IMR-90 (cell line): ENCODE data around the gene TCF12. TPM values are rescaled to one million over a fixed set of nuclear protein-coding genes. Genes with fewer than 3 reads are reported as not detected.

ENCODE experiments used
- ATAC-seq: fragments of 200-7000 bp; cut with Tn5 transposase; 2 replicates; pipeline ENCODE4 v1.9.1; 2020; ENCODE audit warnings: low read depth, mild to moderate bottlenecking, moderate library complexity
- BruUV-seq: library from RNA; stranded (reverse); fragments of 400-500 nt; replicated peaks from 2 replicates; lab custom pipeline; 2021; lab: Mats Ljungman, UMichigan
- CTCF ChIA-PET: fragments of 300-600 bp; formaldehyde crosslinking; extraction: SDS; loops from one replicate; lab custom pipeline; 2021; ENCODE audit warnings: antibody characterized with exemption; lab: Yijun Ruan, JAX
- POLR2A ChIA-PET: fragments of 300-600 bp; sonication (Branson Sonifier 250); formaldehyde crosslinking; loops from one replicate; lab custom pipeline; 2022; ENCODE audit warnings: antibody characterized with exemption; ENCODE audit not compliant: unreplicated experiment; lab: Charles Lee
- DNase-seq: peaks from one replicate; pipeline ENCODE4 v3.0.0; 2013
- H2AFZ ChIP-seq: replicated peaks from 2 replicates; pipeline ENCODE3; 2013; ENCODE audit warnings: low read length, mild to moderate bottlenecking; ENCODE audit not compliant: poor library complexity
- H2AK5ac ChIP-seq: 2 replicates; pipeline ENCODE4 v1.6.1; 2013; ENCODE audit warnings: low read depth, low read length, inconsistent platforms
- H2AK9ac ChIP-seq: replicated peaks from 2 replicates; pipeline ENCODE3; 2013; ENCODE audit warnings: mild to moderate bottlenecking, low read depth, low read length, moderate library complexity; ENCODE audit not compliant: poor library complexity
- H2BK120ac ChIP-seq: 2 replicates; pipeline ENCODE4 v1.6.1; 2013; ENCODE audit warnings: low read depth, low read length, inconsistent platforms
- H2BK15ac ChIP-seq: 3 replicates; pipeline ENCODE4 v1.6.1; 2013; ENCODE audit warnings: low read depth, low read length, inconsistent platforms
- H2BK20ac ChIP-seq: 2 replicates; pipeline ENCODE4 v1.6.1; 2013; ENCODE audit warnings: low read depth, mild to moderate bottlenecking, inconsistent platforms, low read length, moderate library complexity
- H2BK5ac ChIP-seq: 2 replicates; pipeline ENCODE4 v1.6.1; 2013; ENCODE audit warnings: mild to moderate bottlenecking, low read depth, low read length, inconsistent platforms; ENCODE audit not compliant: poor library complexity, severe bottlenecking
- H3K14ac ChIP-seq: replicated peaks from 2 replicates; pipeline ENCODE4 v1.6.1; 2013; ENCODE audit warnings: low read depth, low read length, inconsistent platforms
- H3K18ac ChIP-seq: 2 replicates; pipeline ENCODE4 v1.6.1; 2013; ENCODE audit warnings: low read depth, low read length, control low read depth
- H3K23ac ChIP-seq: 2 replicates; pipeline ENCODE4 v1.6.1; 2013; ENCODE audit warnings: low read depth, low read length, inconsistent platforms
- H3K27ac ChIP-seq: 2 replicates; pipeline ENCODE4 v1.5.1; 2013; ENCODE audit warnings: mild to moderate bottlenecking, control low read depth, low read length; ENCODE audit not compliant: insufficient read depth
- H3K27me3 ChIP-seq: 2 replicates; pipeline ENCODE4 v1.6.1; 2013; ENCODE audit warnings: low read length; ENCODE audit not compliant: control insufficient read depth, insufficient read depth
- H3K36me3 ChIP-seq: 2 replicates; pipeline ENCODE4 v1.6.1; 2013; ENCODE audit warnings: low read length, mixed read lengths; ENCODE audit not compliant: control insufficient read depth, insufficient read depth
- H3K4ac ChIP-seq: 2 replicates; pipeline ENCODE4 v1.6.1; 2013; ENCODE audit warnings: low read depth, low read length, inconsistent platforms
- H3K4me1 ChIP-seq: 2 replicates; pipeline ENCODE4 v1.6.1; 2013; ENCODE audit warnings: low read length, mixed read lengths; ENCODE audit not compliant: control insufficient read depth, insufficient read depth
- H3K4me2 ChIP-seq: 2 replicates; pipeline ENCODE4 v1.6.1; 2013; ENCODE audit warnings: low read depth, mild to moderate bottlenecking, control low read depth, low read length, moderate library complexity
- H3K4me3 ChIP-seq: 2 replicates; pipeline ENCODE4 v1.5.1; 2013; ENCODE audit warnings: low read depth, mild to moderate bottlenecking, control low read depth, low read length, moderate library complexity; ENCODE audit not compliant: insufficient read depth
- H3K56ac ChIP-seq: 2 replicates; pipeline ENCODE4 v1.6.1; 2013; ENCODE audit warnings: low read length, inconsistent platforms; ENCODE audit not compliant: insufficient read depth; ENCODE audit errors: extremely low read depth
- H3K79me1 ChIP-seq, 2 experiments: 2 replicates each; pipeline ENCODE4 v1.6.1; 2013; ENCODE audit warnings: low read length in 2 of 2, inconsistent platforms in 1 of 2, low read depth in 1 of 2
- H3K9ac ChIP-seq: 2 replicates; pipeline ENCODE4 v1.6.1; 2013; ENCODE audit warnings: low read depth, low read length, control low read depth
- H3K9me1 ChIP-seq: 2 replicates; pipeline ENCODE4 v1.6.1; 2013; ENCODE audit warnings: low read length, inconsistent platforms; ENCODE audit not compliant: insufficient read depth
- H3K9me3 ChIP-seq: 2 replicates; pipeline ENCODE4 v1.6.1; 2013; ENCODE audit warnings: low read length; ENCODE audit not compliant: control insufficient read depth, insufficient read depth
- H4K20me1 ChIP-seq: 2 replicates; pipeline ENCODE4 v1.6.1; 2013; ENCODE audit warnings: low read length, inconsistent platforms; ENCODE audit not compliant: insufficient read depth
- H4K5ac ChIP-seq: 2 replicates; pipeline ENCODE4 v1.6.1; 2013; ENCODE audit warnings: mild to moderate bottlenecking, low read depth, low read length, control low read depth
- H4K8ac ChIP-seq, 2 experiments: 2 replicates each; pipeline ENCODE4 v1.6.1; 2013; ENCODE audit warnings: low read depth in 2 of 2, low read length in 2 of 2, control low read depth in 1 of 2, inconsistent platforms in 1 of 2
- H4K91ac ChIP-seq: 2 replicates; pipeline ENCODE4 v1.6.1; 2013; ENCODE audit warnings: low read depth, low read length, inconsistent platforms; ENCODE audit not compliant: insufficient read depth
- BHLHE40 ChIP-seq: fragments of 150-350 bp; IDR thresholded peaks from 2 replicates; pipeline ENCODE4 v1.6.1; 2016; ENCODE audit warnings: mild to moderate bottlenecking, low read depth, low read length
- CEBPB ChIP-seq: IDR thresholded peaks from 2 replicates; pipeline ENCODE4 v1.6.1; 2012; ENCODE audit warnings: low read depth, low read length, improper control_type of control experiment
- MAFK ChIP-seq: IDR thresholded peaks from 2 replicates; pipeline ENCODE4 v1.6.1; 2012; ENCODE audit warnings: low read depth, low read length, improper control_type of control experiment
- NFE2L2 ChIP-seq: fragments of 150-350 bp; IDR thresholded peaks from 2 replicates; pipeline ENCODE4 v1.6.1; 2016; ENCODE audit warnings: low read depth, mild to moderate bottlenecking, low read length
- POLR2A ChIP-seq: IDR thresholded peaks from 2 replicates; pipeline ENCODE4 v1.6.1; 2012; ENCODE audit warnings: mild to moderate bottlenecking, low read depth, low read length
- WGBS, 2 experiments: methylation state at CpG; one replicate each; pipeline versions ENCODE4 v1.1.5 to v1.1.7; 2013; ENCODE audit warnings: missing lambda C conversion rate in 2 of 2; ENCODE audit not compliant: insufficient read length in 1 of 2; ENCODE audit errors: extremely low coverage in 2 of 2; 5-methylcytosine and 5-hydroxymethylcytosine counted together
- dilution Hi-C: fragments of 300-500 bp; cut with HindIII; formaldehyde crosslinking; loops from one replicate; pipeline ENCODE4 v1.14.3; 2018; ENCODE audit warnings: low sequenced_read_pairs; ENCODE audit not compliant: unreplicated experiment
- in situ Hi-C: fragments of 300-500 bp; cut with MboI; formaldehyde crosslinking; loops from 3 replicates; pipeline ENCODE4 v1.14.3; 2019; ENCODE audit warnings: low sequenced_read_pairs, inconsistent platforms, mixed read lengths
- intact Hi-C: fragments of 100-400 bp; cut with micrococcal nuclease; formaldehyde crosslinking; loops from 2 replicates; pipeline ENCODE4 v1.10.0; 2022
- polyA plus RNA-seq, 3 experiments: library from polyadenylated mRNA; depleted of rRNA; stranded (reverse); fragments of >200 nt; gene quantifications; 2 replicates each; pipeline ENCODE4 v1.2.3, GENCODE V29; 2012; ENCODE audit warnings: low replicate concordance in 1 of 3
- total RNA-seq: library from RNA; depleted of rRNA; stranded (reverse); fragments of >200 nt; gene quantifications from 2 replicates; pipeline ENCODE4 v1.2.3, GENCODE V29; 2012

TCF12 gene
- total and polyA plus RNA-seq, 2 of the 4 experiments (the other 2 are of a cell fraction) = 79.4 to 160 TPM

DNA sequence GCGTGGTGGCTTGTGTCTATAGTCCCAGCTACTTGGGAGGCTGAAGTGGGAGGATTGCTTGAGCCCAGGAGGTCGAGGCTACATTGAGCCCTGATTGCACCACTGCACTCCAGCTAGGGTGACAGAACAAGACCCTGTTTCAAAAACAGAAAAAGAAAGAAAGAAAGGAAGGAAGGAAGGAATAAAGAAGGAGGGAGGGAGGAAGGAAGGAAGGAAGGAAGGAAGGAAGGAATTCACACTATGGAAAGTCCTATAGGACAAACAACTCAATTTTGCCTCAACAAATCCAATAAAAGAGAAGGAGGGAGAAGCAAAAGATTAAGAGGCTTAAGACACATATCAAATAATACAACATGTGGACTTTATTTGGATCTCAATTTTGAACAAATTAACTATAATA lies 16.5 kb upstream of the TCF12 start:
- Histone ChIP-seq H3K36me3 (no peaks in the 10 kb centered on the region), H2BK120ac (no peak overlapping the region), H2BK5ac (no peak overlapping the region), H3K9me3 (no peaks in the 10 kb centered on the region), H3K23ac (no peak overlapping the region), H4K20me1 (no peaks in the 10 kb centered on the region), H3K9ac (no peak overlapping the region), H4K8ac (no peak overlapping the region), H3K18ac (no peak overlapping the region), H4K91ac (no peak overlapping the region), H3K56ac (no peak overlapping the region), H3K27me3 (no peaks in the 10 kb centered on the region), H3K79me1 (no peaks in the 10 kb centered on the region), H3K14ac (no peak overlapping the region), H2AK9ac (no peak overlapping the region), H2AFZ (no peak overlapping the region), H3K4me2 (no peak overlapping the region), H3K9me1 (no peaks in the 10 kb centered on the region), H2BK15ac (no peak overlapping the region), H3K27ac (no peak overlapping the region), H3K4me3 (no peak overlapping the region), H2BK20ac (no peak overlapping the region), H2AK5ac (no peak overlapping the region), H4K5ac (no peak overlapping the region), H3K4ac (no peak overlapping the region), H3K4me1 (no peaks in the 10 kb centered on the region)
- DNase-seq (no peak), ATAC-seq (no peak)
- TF ChIP-seq BHLHE40 (no peak), CEBPB (no peak), MAFK (no peak), POLR2A (no peak), NFE2L2 (no peak)
- in situ Hi-C loops (loop anchor here (25.0 kb wide), 1 partner anchor 635 kb away; no protein-coding TSS in a partner anchor), intact Hi-C loops (no loop called here), dilution Hi-C loops (no loop called here)
- POLR2A ChIA-PET = no interaction called here
- CTCF ChIA-PET = no interaction called here
- no TSS peak for BruUV-seq
- WGBS, 2 experiments = no CpG with 5 or more reads among the region's 2 CpGs
